Neural cell (in vitro differentiated cells): ENCODE data around the gene KCNK18. TPM values are rescaled to one million over a fixed set of nuclear protein-coding genes. Genes with fewer than 3 reads are reported as not detected.

Source experiments
- H2AFZ ChIP-seq: fragments of 200-600, 300-800 bp; sonication (generic), shearing (Covaris generic); 2 replicates; pipeline ENCODE4 v1.6.0; 2014; ENCODE audit warnings: low read depth, mild to moderate bottlenecking, antibody characterized with exemption, low read length, moderate library complexity
- H3F3A ChIP-seq: fragments of 200-600 bp; shearing (Covaris generic); 2 replicates; pipeline ENCODE4 v1.6.1; 2016; ENCODE audit warnings: mild to moderate bottlenecking, moderate library complexity, mixed read lengths, antibody characterized with exemption, low read length; ENCODE audit not compliant: insufficient read depth, poor library complexity, severe bottlenecking
- H3K27ac ChIP-seq: fragments of 200-600, 300-800 bp; sonication (generic), shearing (Covaris generic); 2 replicates; pipeline ENCODE4 v1.5.1; 2014; ENCODE audit warnings: mild to moderate bottlenecking, low read length, moderate library complexity
- H3K27me3 ChIP-seq: fragments of 300-800, 200-600 bp; sonication (generic), shearing (Covaris generic); 2 replicates; pipeline ENCODE4 v1.6.0; 2014; ENCODE audit warnings: mild to moderate bottlenecking, low read depth, low read length, moderate library complexity; ENCODE audit not compliant: insufficient read depth
- H3K36me3 ChIP-seq: fragments of 300-800, 200-600 bp; sonication (generic), shearing (Covaris generic); 2 replicates; pipeline ENCODE4 v1.5.1; 2014; ENCODE audit warnings: mild to moderate bottlenecking, antibody characterized with exemption, low read length, moderate library complexity; ENCODE audit not compliant: insufficient read depth
- H3K4me2 ChIP-seq: fragments of 300-800, 200-600 bp; sonication (generic), shearing (Covaris generic); 2 replicates; pipeline ENCODE4 v1.6.0; 2014; ENCODE audit warnings: mild to moderate bottlenecking, low read length
- H3K4me3 ChIP-seq: fragments of 300-800, 200-600 bp; sonication (generic), shearing (Covaris generic); 2 replicates; pipeline ENCODE4 v1.5.1; 2014; ENCODE audit warnings: mild to moderate bottlenecking, low read length, moderate library complexity
- H3K79me2 ChIP-seq: fragments of 200-600 bp; shearing (Covaris generic); replicated peaks from 2 replicates; pipeline ENCODE4 v1.6.0; 2014; ENCODE audit warnings: mild to moderate bottlenecking, low read length, moderate library complexity; ENCODE audit not compliant: insufficient read depth
- H3K9ac ChIP-seq: fragments of 300-800, 200-600 bp; sonication (generic), shearing (Covaris generic); 2 replicates; pipeline ENCODE4 v1.6.1; 2016; ENCODE audit warnings: mild to moderate bottlenecking, low read length, mixed read lengths
- H3K9me2 ChIP-seq: fragments of 200-600 bp; shearing (Covaris generic); 2 replicates; pipeline ENCODE4 v1.6.1; 2016; ENCODE audit warnings: mild to moderate bottlenecking, low read length, mixed read lengths; ENCODE audit not compliant: insufficient read depth
- H3K9me3 ChIP-seq: fragments of 200-600, 300-800 bp; sonication (generic), shearing (Covaris generic); 2 replicates; pipeline ENCODE4 v1.6.1; 2016; ENCODE audit warnings: mild to moderate bottlenecking, mixed run types, low read length, moderate library complexity, mixed read lengths
- H4K20me1 ChIP-seq: fragments of 200-600 bp; shearing (Covaris generic); 2 replicates; pipeline ENCODE4 v1.6.1; 2016; ENCODE audit warnings: mild to moderate bottlenecking, mixed run types; ENCODE audit not compliant: insufficient read depth
- EP300 ChIP-seq: fragments of 450-650 bp; conservative IDR thresholded peaks from 2 replicates; pipeline ENCODE4 v1.6.1; 2014; ENCODE audit warnings: antibody characterized with exemption, mild to moderate bottlenecking, moderate library complexity; ENCODE audit not compliant: poor library complexity, severe bottlenecking
- EZH2 ChIP-seq: fragments of 200-600, 300-800 bp; shearing (Covaris generic), sonication (generic); IDR thresholded peaks from 2 replicates; pipeline ENCODE4 v1.6.1; 2014; ENCODE audit warnings: antibody characterized with exemption, low read length, borderline replicate concordance, mild to moderate bottlenecking; ENCODE audit not compliant: insufficient read depth, poor library complexity, severe bottlenecking
- MXI1 ChIP-seq: fragments of 450-650 bp; conservative IDR thresholded peaks from 2 replicates; pipeline ENCODE4 v1.6.1; 2014; ENCODE audit warnings: antibody characterized with exemption, mild to moderate bottlenecking; ENCODE audit not compliant: poor library complexity, severe bottlenecking
- POLR2AphosphoS5 ChIP-seq: IDR thresholded peaks from 2 replicates; pipeline ENCODE4 v1.6.1; 2012
- RAD21 ChIP-seq: fragments of 450-650 bp; conservative IDR thresholded peaks from 2 replicates; pipeline ENCODE4 v1.6.1; 2014; ENCODE audit warnings: antibody characterized with exemption, mild to moderate bottlenecking, moderate library complexity
- SMC3 ChIP-seq: fragments of 450-650 bp; conservative IDR thresholded peaks from 2 replicates; pipeline ENCODE4 v1.6.1; 2014; ENCODE audit warnings: antibody characterized with exemption, mild to moderate bottlenecking, moderate library complexity; ENCODE audit not compliant: poor library complexity
- TAF1 ChIP-seq: IDR thresholded peaks from 2 replicates; pipeline ENCODE4 v1.6.1; 2012; ENCODE audit warnings: low read depth
- polyA plus RNA-seq: library from polyadenylated mRNA; depleted of rRNA; stranded (reverse); fragments of >200 nt; gene quantifications from 2 replicates; pipeline ENCODE4 v1.2.3, GENCODE V29; 2014
- TF ChIP-seq, protein P1 (sequence below): fragments of 450-650 bp; IDR thresholded peaks from 2 replicates; pipeline ENCODE4 v1.5.1; 2014; ENCODE audit warnings: antibody characterized with exemption, mild to moderate bottlenecking, moderate library complexity; ENCODE audit not compliant: poor library complexity, severe bottlenecking
- TF ChIP-seq, protein P2 (sequence below): IDR thresholded peaks from 2 replicates; pipeline ENCODE4 v1.6.1; 2012; ENCODE audit warnings: borderline replicate concordance

The KCNK18 gene
- polyA plus RNA-seq, 1 donor from 2014 or later: not detected

DNA sequence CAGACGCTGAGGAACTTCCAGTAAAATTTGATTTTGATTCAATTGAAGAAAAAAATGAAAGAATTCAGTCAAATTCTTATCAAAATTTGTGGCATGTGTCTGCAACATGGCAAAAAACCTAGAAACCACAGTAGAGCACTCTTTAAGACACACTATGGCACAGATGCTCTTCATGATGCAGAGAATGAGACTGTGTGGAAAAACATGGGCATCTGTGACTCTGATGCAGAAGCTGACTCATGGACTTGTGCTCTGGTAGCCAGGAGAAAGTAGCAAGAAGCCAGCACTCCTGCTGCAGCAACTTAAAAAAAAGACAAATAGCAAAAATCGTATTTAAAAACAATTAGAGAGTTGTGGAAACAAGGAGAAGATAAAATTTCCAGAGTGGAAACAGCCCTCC is 8.9 kb upstream of the KCNK18 start:
- H3K9ac ChIP-seq: no peak overlapping the region
- no peaks in the 10 kb centered on the region for H3K79me2 ChIP-seq
- H2AFZ ChIP-seq: no peak overlapping the region
- H3K27me3 ChIP-seq: no peaks in the 10 kb centered on the region
- H3K9me3 ChIP-seq: no peaks in the 10 kb centered on the region
- no peak overlapping the region for H3K4me3 ChIP-seq
- H3K27ac ChIP-seq: no peak overlapping the region
- H3K9me2 ChIP-seq: no peaks in the 10 kb centered on the region
- no peaks in the 10 kb centered on the region for H4K20me1 ChIP-seq
- no peak overlapping the region for H3K4me2 ChIP-seq
- H3F3A ChIP-seq: no peaks in the 10 kb centered on the region
- H3K36me3 ChIP-seq: no peaks in the 10 kb centered on the region
- TF ChIP-seq, protein P1, sequence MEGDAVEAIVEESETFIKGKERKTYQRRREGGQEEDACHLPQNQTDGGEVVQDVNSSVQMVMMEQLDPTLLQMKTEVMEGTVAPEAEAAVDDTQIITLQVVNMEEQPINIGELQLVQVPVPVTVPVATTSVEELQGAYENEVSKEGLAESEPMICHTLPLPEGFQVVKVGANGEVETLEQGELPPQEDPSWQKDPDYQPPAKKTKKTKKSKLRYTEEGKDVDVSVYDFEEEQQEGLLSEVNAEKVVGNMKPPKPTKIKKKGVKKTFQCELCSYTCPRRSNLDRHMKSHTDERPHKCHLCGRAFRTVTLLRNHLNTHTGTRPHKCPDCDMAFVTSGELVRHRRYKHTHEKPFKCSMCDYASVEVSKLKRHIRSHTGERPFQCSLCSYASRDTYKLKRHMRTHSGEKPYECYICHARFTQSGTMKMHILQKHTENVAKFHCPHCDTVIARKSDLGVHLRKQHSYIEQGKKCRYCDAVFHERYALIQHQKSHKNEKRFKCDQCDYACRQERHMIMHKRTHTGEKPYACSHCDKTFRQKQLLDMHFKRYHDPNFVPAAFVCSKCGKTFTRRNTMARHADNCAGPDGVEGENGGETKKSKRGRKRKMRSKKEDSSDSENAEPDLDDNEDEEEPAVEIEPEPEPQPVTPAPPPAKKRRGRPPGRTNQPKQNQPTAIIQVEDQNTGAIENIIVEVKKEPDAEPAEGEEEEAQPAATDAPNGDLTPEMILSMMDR: no peak
- TF ChIP-seq RAD21 (no peak), EP300 (no peak), SMC3 (no peak), EZH2 (no peak), MXI1 (no peak), POLR2AphosphoS5 (no peak), TAF1 (no peak)
- TF ChIP-seq, protein P2, sequence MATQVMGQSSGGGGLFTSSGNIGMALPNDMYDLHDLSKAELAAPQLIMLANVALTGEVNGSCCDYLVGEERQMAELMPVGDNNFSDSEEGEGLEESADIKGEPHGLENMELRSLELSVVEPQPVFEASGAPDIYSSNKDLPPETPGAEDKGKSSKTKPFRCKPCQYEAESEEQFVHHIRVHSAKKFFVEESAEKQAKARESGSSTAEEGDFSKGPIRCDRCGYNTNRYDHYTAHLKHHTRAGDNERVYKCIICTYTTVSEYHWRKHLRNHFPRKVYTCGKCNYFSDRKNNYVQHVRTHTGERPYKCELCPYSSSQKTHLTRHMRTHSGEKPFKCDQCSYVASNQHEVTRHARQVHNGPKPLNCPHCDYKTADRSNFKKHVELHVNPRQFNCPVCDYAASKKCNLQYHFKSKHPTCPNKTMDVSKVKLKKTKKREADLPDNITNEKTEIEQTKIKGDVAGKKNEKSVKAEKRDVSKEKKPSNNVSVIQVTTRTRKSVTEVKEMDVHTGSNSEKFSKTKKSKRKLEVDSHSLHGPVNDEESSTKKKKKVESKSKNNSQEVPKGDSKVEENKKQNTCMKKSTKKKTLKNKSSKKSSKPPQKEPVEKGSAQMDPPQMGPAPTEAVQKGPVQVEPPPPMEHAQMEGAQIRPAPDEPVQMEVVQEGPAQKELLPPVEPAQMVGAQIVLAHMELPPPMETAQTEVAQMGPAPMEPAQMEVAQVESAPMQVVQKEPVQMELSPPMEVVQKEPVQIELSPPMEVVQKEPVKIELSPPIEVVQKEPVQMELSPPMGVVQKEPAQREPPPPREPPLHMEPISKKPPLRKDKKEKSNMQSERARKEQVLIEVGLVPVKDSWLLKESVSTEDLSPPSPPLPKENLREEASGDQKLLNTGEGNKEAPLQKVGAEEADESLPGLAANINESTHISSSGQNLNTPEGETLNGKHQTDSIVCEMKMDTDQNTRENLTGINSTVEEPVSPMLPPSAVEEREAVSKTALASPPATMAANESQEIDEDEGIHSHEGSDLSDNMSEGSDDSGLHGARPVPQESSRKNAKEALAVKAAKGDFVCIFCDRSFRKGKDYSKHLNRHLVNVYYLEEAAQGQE: no peak

DNA sequence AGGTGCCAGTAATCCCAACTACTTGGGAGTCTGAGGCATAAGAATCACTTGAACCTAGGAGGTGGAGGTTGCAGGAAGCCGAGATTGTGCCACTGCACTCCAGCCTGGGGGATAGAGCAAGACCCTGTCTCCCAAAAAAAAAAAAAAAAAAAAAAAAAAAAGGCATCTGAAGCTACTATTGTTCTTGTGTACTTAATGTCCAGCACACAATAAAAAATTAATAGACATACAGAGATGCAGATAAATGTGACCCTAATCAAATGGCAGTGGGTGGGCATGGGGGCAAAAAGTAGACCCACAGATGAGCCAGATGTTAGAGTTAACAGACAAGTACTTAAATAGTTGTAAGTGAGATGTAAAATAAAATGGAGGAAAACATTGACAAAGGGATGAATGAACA is 7.7 kb upstream of the KCNK18 start:
- H3K9me3 ChIP-seq: no peaks in the 10 kb centered on the region
- no peak overlapping the region for H3K9ac ChIP-seq
- no peak overlapping the region for H2AFZ ChIP-seq
- H3K4me2 ChIP-seq: no peak overlapping the region
- no peaks in the 10 kb centered on the region for H3K9me2 ChIP-seq
- H3K27ac ChIP-seq: no peak overlapping the region
- no peak overlapping the region for H3K4me3 ChIP-seq
- H4K20me1 ChIP-seq: no peaks in the 10 kb centered on the region
- TF ChIP-seq, protein P2: no peak
- no peak for TF ChIP-seq SMC3
- H3F3A ChIP-seq: no peaks in the 10 kb centered on the region
- no peaks in the 10 kb centered on the region for H3K27me3 ChIP-seq
- H3K36me3 ChIP-seq: no peaks in the 10 kb centered on the region
- H3K79me2 ChIP-seq: no peaks in the 10 kb centered on the region
